PC-9 (cell line): ENCODE data around the gene RASAL2.

ENCODE experiments used
- CTCF ChIP-seq: fragments of 200-600 bp; sonication (generic); conservative IDR thresholded peaks from 2 replicates; pipeline ENCODE4 v1.6.1; 2017; ENCODE audit warnings: mixed run types, antibody characterized with exemption, mild to moderate bottlenecking, moderate library complexity
- EZH2 ChIP-seq: fragments of 200-600 bp; sonication (generic); IDR thresholded peaks from 2 replicates; pipeline ENCODE4 v1.8.0; 2017; ENCODE audit warnings: antibody characterized with exemption, low read depth

DNA sequence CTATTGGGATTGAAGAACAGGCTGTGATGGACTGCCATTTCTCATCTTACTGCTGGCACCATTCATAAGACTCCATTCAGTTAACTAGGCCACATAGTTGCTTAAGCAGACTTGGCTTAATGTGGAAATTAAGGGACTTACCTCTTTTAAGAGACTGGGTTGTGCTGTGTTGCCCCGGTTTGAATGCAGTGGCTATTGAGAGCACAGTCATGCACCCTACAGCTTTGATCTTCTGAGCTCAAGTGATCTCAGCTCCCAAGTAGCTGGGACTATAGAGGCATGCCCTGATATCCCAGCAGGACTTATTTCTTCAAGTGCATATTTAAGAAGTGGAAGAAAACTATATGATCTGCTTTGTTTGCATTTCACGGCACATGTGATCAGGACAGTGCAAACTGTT, 181.1 kb downstream of the RASAL2 start:
- TF ChIP-seq CTCF (no peak), EZH2 (no peak)
